OCI-LY7 (cell line): ENCODE data around the gene TBPL2. TPM values are rescaled to one million over a fixed set of nuclear protein-coding genes. Genes with fewer than 3 reads are reported as not detected.
"Not testable (repeated sequence)": the region's sequence is repeated elsewhere in the genome, so short reads cannot be mapped to it uniquely, and the experiment has no call there.

Source experiments
- BruUV-seq: library from RNA; stranded (reverse); fragments of 400-500 nt; replicated peaks from 2 replicates; lab custom pipeline; 2021; lab: Mats Ljungman, UMichigan
- CTCF ChIA-PET: fragments of 300-600 bp; sonication (Branson Sonifier 250); formaldehyde crosslinking; loops from one replicate; lab custom pipeline; 2022; ENCODE audit warnings: antibody characterized with exemption; ENCODE audit not compliant: unreplicated experiment; lab: Charles Lee
- POLR2A ChIA-PET: fragments of 300-600 bp; sonication (Branson Sonifier 250); formaldehyde crosslinking; loops from one replicate; lab custom pipeline; 2022; ENCODE audit warnings: antibody characterized with exemption; lab: Charles Lee
- DNase-seq: peaks from one replicate; pipeline ENCODE4 v3.0.0-alpha.2; 2015; ENCODE audit warnings: low spot score
- H2AFZ ChIP-seq: fragments of 200-600 bp; sonication (generic), shearing (Covaris generic); 2 replicates; pipeline ENCODE4 v1.6.1; 2014; ENCODE audit warnings: mild to moderate bottlenecking, antibody characterized with exemption, low read length, moderate library complexity
- H3K27ac ChIP-seq: fragments of 200-600 bp; sonication (generic); 2 replicates; pipeline ENCODE4 v1.5.1; 2014; ENCODE audit warnings: mixed run types, low read depth, mild to moderate bottlenecking, moderate library complexity, low read length, inconsistent platforms; ENCODE audit not compliant: poor library complexity, severe bottlenecking
- H3K36me3 ChIP-seq: fragments of 200-600 bp; sonication (generic); 2 replicates; pipeline ENCODE4 v1.6.1; 2014; ENCODE audit warnings: mild to moderate bottlenecking, antibody characterized with exemption, low read length, moderate library complexity, mixed read lengths; ENCODE audit not compliant: insufficient read depth
- H3K4me1 ChIP-seq: fragments of 200-600 bp; sonication (generic); 2 replicates; pipeline ENCODE4 v1.5.1; 2014; ENCODE audit warnings: mild to moderate bottlenecking, low read length; ENCODE audit not compliant: insufficient read depth, poor library complexity, severe bottlenecking
- H3K4me2 ChIP-seq: fragments of 200-600 bp; sonication (generic); 2 replicates; pipeline ENCODE4 v1.6.1; 2014; ENCODE audit warnings: mild to moderate bottlenecking, low read length
- H3K4me3 ChIP-seq: fragments of 200-600 bp; sonication (generic); 2 replicates; pipeline ENCODE4 v1.5.1; 2014; ENCODE audit warnings: mild to moderate bottlenecking, low read depth, low read length; ENCODE audit not compliant: poor library complexity, severe bottlenecking
- H3K79me2 ChIP-seq: fragments of 200-600 bp; sonication (generic); 2 replicates; pipeline ENCODE4 v1.6.1; 2016; ENCODE audit warnings: low read depth, mild to moderate bottlenecking, low read length, moderate library complexity, mixed read lengths; ENCODE audit not compliant: insufficient read depth
- H3K9me2 ChIP-seq: fragments of 200-600 bp; sonication (generic); 2 replicates; pipeline ENCODE4 v1.6.1; 2016; ENCODE audit warnings: mild to moderate bottlenecking, low read length, mixed read lengths; ENCODE audit not compliant: insufficient read depth
- H3K9me3 ChIP-seq: fragments of 200-600 bp; sonication (generic); 2 replicates; pipeline ENCODE4 v1.6.1; 2014; ENCODE audit warnings: mild to moderate bottlenecking, mixed run types, low read length, mixed read lengths
- H4K20me1 ChIP-seq: fragments of 200-600 bp; sonication (generic); 2 replicates; pipeline ENCODE4 v1.6.1; 2014; ENCODE audit warnings: mild to moderate bottlenecking, antibody characterized with exemption, low read length, moderate library complexity, mixed read lengths; ENCODE audit not compliant: insufficient read depth
- CTCF ChIP-seq: fragments of 200-600 bp; sonication (generic); conservative IDR thresholded peaks from 2 replicates; pipeline ENCODE4 v1.5.1; 2014; ENCODE audit warnings: mild to moderate bottlenecking, antibody characterized with exemption, low read length, moderate library complexity, mixed read lengths
- EZH2phosphoT487 ChIP-seq: fragments of 200-600 bp; sonication (generic); IDR thresholded peaks from 2 replicates; pipeline ENCODE4 v1.6.1; 2018; ENCODE audit warnings: low read depth, borderline replicate concordance, mild to moderate bottlenecking, mixed run types, antibody characterized with exemption, low read length, moderate library complexity, mixed read lengths
- intact Hi-C: fragments of 100-400 bp; cut with micrococcal nuclease; formaldehyde crosslinking; loops from one replicate; pipeline ENCODE4 v1.10.0; 2022; ENCODE audit not compliant: unreplicated experiment
- total RNA-seq, 2 experiments: library from RNA; depleted of rRNA in 1 of 2; stranded (reverse); fragments of >200 nt in 1 of 2; shearing (Covaris generic) in 1 of 2; gene quantifications; 2 replicates each; pipeline ENCODE4 v1.2.3, GENCODE V29; 2014 to 2022

TBPL2 gene
- total RNA-seq, 2 experiments from 2014 or later: not detected

GRCh38 chr14:55384536-55384935, 55.9 kb downstream of the TBPL2 start:
- Histone ChIP-seq H3K4me3 (no peak overlapping the region), H3K27ac (no peak overlapping the region), H3K9me3 (no peaks in the 10 kb centered on the region), H4K20me1 (no peaks in the 10 kb centered on the region), H3K4me1 (no peaks in the 10 kb centered on the region), H3K4me2 (no peak overlapping the region), H3K79me2 (no peaks in the 10 kb centered on the region), H3K36me3 (peaks cover 13% of the 10 kb centered on the region; the same call in 1 of the 2 replicates), H2AFZ (no peak overlapping the region), H3K9me2 (no peaks in the 10 kb centered on the region)
- TF ChIP-seq EZH2phosphoT487 (no peak), CTCF (no peak)
- ChIA-PET POLR2A (interaction anchor here (1.6 kb wide), 1 partner anchor 10 kb away, joined by 3 read pairs; no protein-coding TSS in a partner anchor), CTCF (no interaction called here)
- DNase-seq: no peak
- no TSS peak for BruUV-seq
- intact Hi-C loops: no loop called here

GRCh38 chr14:55383541-55384140, 56.8 kb downstream of the TBPL2 start:
- BruUV-seq: no TSS peak
- no peaks in the 10 kb centered on the region for H4K20me1 ChIP-seq
- no peak overlapping the region for H3K4me3 ChIP-seq
- H3K36me3 ChIP-seq: peaks cover 8% of the 10 kb centered on the region; the same call in 1 of the 2 replicates
- DNase-seq: no peak
- CTCF ChIA-PET: no interaction called here
- H2AFZ ChIP-seq: no peak overlapping the region
- no peaks in the 10 kb centered on the region for H3K4me1 ChIP-seq
- H3K27ac ChIP-seq: no peak overlapping the region
- TF ChIP-seq EZH2phosphoT487: no peak
- TF ChIP-seq CTCF: no peak
- H3K9me2 ChIP-seq: no peaks in the 10 kb centered on the region
- intact Hi-C loops: no loop called here
- no peak overlapping the region for H3K4me2 ChIP-seq
- H3K79me2 ChIP-seq: no peaks in the 10 kb centered on the region
- H3K9me3 ChIP-seq: no peaks in the 10 kb centered on the region
- POLR2A ChIA-PET: interaction anchor here (0.7 to 1.6 kb wide), 3 partner anchors 9 to 27 kb away, joined by 3 read pairs; no protein-coding TSS in a partner anchor

- POLR2A ChIA-PET: interaction anchor here (1.1 to 1.6 kb wide), 2 partner anchors 9 to 48 kb away, joined by 3 read pairs; no protein-coding TSS in a partner anchor
Measured at GRCh38 chr14:55383056-55383466, 57.4 kb downstream of the TBPL2 start.

More at GRCh38 chr14:55383056-55383466, 57.4 kb downstream of the TBPL2 start:
- H3K79me2 ChIP-seq, H3K9me2 ChIP-seq, H3K27ac ChIP-seq, H3K4me3 ChIP-seq, BruUV-seq, H3K4me2 ChIP-seq, H3K9me3 ChIP-seq, H3K4me1 ChIP-seq, H2AFZ ChIP-seq, DNase-seq, H4K20me1 ChIP-seq, intact Hi-C loops, H3K36me3 ChIP-seq, CTCF ChIA-PET: not testable (repeated sequence)
